Activated T-helper 1 cell treated with anti-CD3 and anti-CD28 coated beads, Interleukin-12 subunit alpha, Interleukin-12 subunit beta, Interleukin-2, Interleukin-4 antibody, amounts not matched to agents 30 ng/mL and 10 ng/mL and 1 ng/mL, durations not matched to agents 14 hours and 24 hours and 36 hours (primary cell): Measurements from ENCODE around the gene SLC26A4. TPM values are rescaled to one million over a fixed set of nuclear protein-coding genes. Genes with fewer than 3 reads are reported as not detected.

Experiments used
- DNase-seq: peaks from one replicate; pipeline ENCODE4 v3.0.0; 2021; ENCODE audit warnings: low spot score
- H3K27ac Mint-ChIP-seq: one replicate; pipeline ENCODE4 v1.8.0; 2021; ENCODE audit warnings: mild to moderate bottlenecking, mixed read lengths
- H3K27me3 Mint-ChIP-seq: one replicate; pipeline ENCODE4 v1.8.0; 2022; ENCODE audit warnings: mild to moderate bottlenecking, moderate library complexity, mixed read lengths; ENCODE audit not compliant: insufficient read depth
- H3K36me3 Mint-ChIP-seq: one replicate; pipeline ENCODE4 v1.8.0; 2021; ENCODE audit warnings: low read depth, mixed read lengths
- H3K4me1 Mint-ChIP-seq: one replicate; pipeline ENCODE4 v1.8.0; 2021; ENCODE audit warnings: low read depth, mixed read lengths
- H3K4me3 Mint-ChIP-seq: one replicate; pipeline ENCODE4 v1.8.0; 2021; ENCODE audit warnings: mild to moderate bottlenecking, moderate library complexity, mixed read lengths
- H3K9me3 Mint-ChIP-seq: one replicate; pipeline ENCODE4 v1.8.0; 2021; ENCODE audit warnings: mixed read lengths
- intact Hi-C: fragments of 100-400 bp; cut with micrococcal nuclease; formaldehyde crosslinking; loops from one replicate; pipeline ENCODE4 v1.15.1; 2024
- total RNA-seq: library from RNA; stranded (reverse); gene quantifications from 2 replicates; pipeline ENCODE4 v1.2.3, GENCODE V29; 2022

The SLC26A4 gene
- total RNA-seq, 1 donor from 2014 or later = 7.9 TPM

- no peak for DNase-seq
- peaks cover 18% of the 10 kb centered on the region for H3K36me3 Mint-ChIP-seq
- peaks cover 19% of the 10 kb centered on the region for H3K4me1 Mint-ChIP-seq
- no peaks in the 10 kb centered on the region for H3K27me3 Mint-ChIP-seq
- no peak overlapping the region for H3K4me3 Mint-ChIP-seq
- no peak overlapping the region for H3K27ac Mint-ChIP-seq
- H3K9me3 Mint-ChIP-seq = no peaks in the 10 kb centered on the region
- intact Hi-C loops = no loop called here
Observed at GRCh38 chr7:107690084-107690483, 29.5 kb downstream of the SLC26A4 start.

DNA sequence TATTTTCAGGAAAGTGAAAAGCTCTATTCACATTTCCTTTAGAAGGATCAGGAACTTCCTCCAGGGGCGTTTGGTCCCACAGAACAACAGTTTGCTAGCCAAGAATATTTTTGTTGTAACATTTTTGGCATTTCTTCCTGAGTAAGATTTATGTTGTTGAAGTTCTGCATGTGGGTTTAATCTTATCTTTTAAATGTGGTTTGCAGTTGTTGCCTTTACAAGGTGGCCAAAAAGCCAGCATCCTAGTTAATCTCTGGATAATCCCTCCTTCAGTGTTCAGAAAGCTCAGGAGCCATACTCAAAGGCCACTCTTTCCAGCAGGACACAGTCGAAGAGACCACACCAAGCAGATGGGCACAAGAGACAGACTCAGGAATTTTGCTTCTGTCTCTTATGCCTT lies 30.0 kb downstream of the SLC26A4 start:
- H3K9me3 Mint-ChIP-seq = no peaks in the 10 kb centered on the region
- H3K4me1 Mint-ChIP-seq = peaks cover 14% of the 10 kb centered on the region
- no peak overlapping the region for H3K27ac Mint-ChIP-seq
- no peak for DNase-seq
- no peaks in the 10 kb centered on the region for H3K27me3 Mint-ChIP-seq
- H3K4me3 Mint-ChIP-seq = no peak overlapping the region
- H3K36me3 Mint-ChIP-seq = peaks cover 17% of the 10 kb centered on the region
- intact Hi-C loops = no loop called here

DNA sequence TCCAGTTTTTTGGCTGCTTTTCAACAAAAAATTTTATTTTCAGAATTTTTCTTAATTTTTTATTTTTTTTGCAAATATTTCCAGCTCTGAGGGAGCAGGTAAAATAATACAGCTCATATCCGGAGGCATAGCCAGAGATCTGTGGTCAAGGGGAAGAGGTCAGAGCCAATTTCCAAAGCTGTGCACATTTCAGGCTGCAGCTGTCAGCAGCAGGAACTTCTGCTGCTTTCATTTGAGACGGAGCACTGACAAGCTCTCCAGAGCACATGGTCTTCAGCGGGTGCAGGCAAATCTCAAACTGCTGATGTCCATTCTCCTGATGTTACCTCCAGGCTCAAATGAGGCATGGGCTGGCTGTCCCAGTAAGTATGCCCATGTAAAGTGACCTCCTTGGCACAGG lies 31.1 kb downstream of the SLC26A4 start:
- Mint-ChIP-seq H3K9me3 (no peaks in the 10 kb centered on the region), H3K4me3 (no peak overlapping the region), H3K27ac (no peak overlapping the region), H3K4me1 (peaks cover 9% of the 10 kb centered on the region), H3K36me3 (peaks cover 18% of the 10 kb centered on the region), H3K27me3 (no peaks in the 10 kb centered on the region)
- intact Hi-C loops = no loop called here
- DNase-seq = no peak

DNA sequence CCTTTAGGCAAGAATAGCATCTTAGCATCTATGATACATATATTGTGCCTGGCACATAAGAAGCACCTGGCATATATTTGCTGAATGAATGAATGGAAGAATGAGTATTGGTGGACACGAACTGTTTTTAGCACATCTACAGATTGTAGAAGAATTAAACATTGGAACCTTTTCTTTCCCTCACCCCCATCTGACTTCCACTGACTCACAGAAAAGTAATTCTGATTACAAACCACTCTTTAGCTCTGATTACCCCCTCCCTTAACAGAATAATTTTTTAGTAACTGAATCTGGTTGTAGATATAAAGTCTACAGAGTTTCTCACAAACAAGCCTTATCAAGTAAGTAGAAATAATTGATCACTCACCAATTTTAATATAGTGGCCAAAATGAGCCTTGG lies 31.9 kb downstream of the SLC26A4 start:
- Mint-ChIP-seq H3K4me3 (no peak overlapping the region), H3K27ac (no peak overlapping the region), H3K9me3 (no peaks in the 10 kb centered on the region), H3K4me1 (peaks cover 2% of the 10 kb centered on the region), H3K27me3 (no peaks in the 10 kb centered on the region), H3K36me3 (peaks cover 17% of the 10 kb centered on the region)
- DNase-seq = no peak
- intact Hi-C loops = no loop called here

GRCh38 chr7:107693396-107693795 lies 32.8 kb downstream of the SLC26A4 start:
- Mint-ChIP-seq H3K4me1 (no peaks in the 10 kb centered on the region), H3K27ac (no peak overlapping the region), H3K36me3 (peaks cover 22% of the 10 kb centered on the region), H3K9me3 (no peaks in the 10 kb centered on the region), H3K4me3 (no peak overlapping the region), H3K27me3 (no peaks in the 10 kb centered on the region)
- intact Hi-C loops = no loop called here
- DNase-seq = no peak

DNA sequence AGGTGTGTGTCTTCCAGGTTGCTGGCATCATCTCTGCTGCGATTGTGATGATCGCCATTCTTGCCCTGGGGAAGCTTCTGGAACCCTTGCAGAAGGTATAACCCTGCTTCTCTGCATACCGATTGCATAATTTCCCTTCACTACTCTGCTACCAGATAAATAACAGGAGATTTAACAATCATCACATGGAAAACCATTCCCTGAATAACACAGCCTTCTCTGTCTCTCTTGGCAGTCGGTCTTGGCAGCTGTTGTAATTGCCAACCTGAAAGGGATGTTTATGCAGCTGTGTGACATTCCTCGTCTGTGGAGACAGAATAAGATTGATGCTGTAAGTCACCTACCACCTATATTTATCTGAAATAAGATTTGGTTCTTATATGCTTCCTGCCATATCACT lies 33.8 kb downstream of the SLC26A4 start:
- no peak overlapping the region for H3K27ac Mint-ChIP-seq
- intact Hi-C loops = no loop called here

DNA sequence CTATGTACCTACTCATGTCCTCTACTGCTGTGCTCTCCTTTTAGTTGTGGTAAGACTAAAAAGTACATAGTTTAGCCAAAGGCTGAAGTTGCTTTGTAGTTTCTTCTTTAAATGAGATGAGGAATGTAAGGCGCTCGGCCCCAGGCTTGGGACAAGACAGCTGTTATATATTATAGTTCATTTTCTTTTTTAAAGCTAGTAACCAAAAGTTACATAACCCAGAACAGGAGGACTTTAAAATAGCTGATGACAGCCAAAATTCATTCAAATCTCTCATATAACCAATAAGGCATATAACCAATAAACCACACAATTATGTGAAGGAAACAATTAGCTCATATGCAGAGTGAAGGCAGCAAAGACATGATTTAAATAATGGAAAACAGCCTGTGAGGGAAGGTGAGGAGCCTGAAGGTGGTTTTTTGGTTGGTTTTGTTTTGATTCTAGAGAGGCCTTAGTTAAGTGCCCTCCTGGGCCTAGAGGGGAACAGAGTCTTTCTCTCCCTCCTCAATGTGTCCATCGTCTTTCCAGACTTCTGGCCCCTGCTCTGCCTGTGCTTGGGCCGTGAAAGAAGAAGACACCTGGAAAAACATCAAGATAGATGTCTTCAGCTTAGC lies 35.8 kb downstream of the SLC26A4 start:
- Mint-ChIP-seq H3K27me3 (no peaks in the 10 kb centered on the region), H3K9me3 (no peaks in the 10 kb centered on the region), H3K36me3 (peaks cover 23% of the 10 kb centered on the region), H3K4me1 (no peaks in the 10 kb centered on the region), H3K4me3 (no peak overlapping the region), H3K27ac (no peak overlapping the region)
- intact Hi-C loops = no loop called here
- DNase-seq = no peak

More for the DNA sequence above, 33.8 kb downstream of the SLC26A4 start:
- H3K4me3 Mint-ChIP-seq = no peak overlapping the region
- peaks cover 23% of the 10 kb centered on the region for H3K36me3 Mint-ChIP-seq
- no peaks in the 10 kb centered on the region for H3K9me3 Mint-ChIP-seq
- no peaks in the 10 kb centered on the region for H3K4me1 Mint-ChIP-seq
- H3K27me3 Mint-ChIP-seq = no peaks in the 10 kb centered on the region
- no peak for DNase-seq

DNA sequence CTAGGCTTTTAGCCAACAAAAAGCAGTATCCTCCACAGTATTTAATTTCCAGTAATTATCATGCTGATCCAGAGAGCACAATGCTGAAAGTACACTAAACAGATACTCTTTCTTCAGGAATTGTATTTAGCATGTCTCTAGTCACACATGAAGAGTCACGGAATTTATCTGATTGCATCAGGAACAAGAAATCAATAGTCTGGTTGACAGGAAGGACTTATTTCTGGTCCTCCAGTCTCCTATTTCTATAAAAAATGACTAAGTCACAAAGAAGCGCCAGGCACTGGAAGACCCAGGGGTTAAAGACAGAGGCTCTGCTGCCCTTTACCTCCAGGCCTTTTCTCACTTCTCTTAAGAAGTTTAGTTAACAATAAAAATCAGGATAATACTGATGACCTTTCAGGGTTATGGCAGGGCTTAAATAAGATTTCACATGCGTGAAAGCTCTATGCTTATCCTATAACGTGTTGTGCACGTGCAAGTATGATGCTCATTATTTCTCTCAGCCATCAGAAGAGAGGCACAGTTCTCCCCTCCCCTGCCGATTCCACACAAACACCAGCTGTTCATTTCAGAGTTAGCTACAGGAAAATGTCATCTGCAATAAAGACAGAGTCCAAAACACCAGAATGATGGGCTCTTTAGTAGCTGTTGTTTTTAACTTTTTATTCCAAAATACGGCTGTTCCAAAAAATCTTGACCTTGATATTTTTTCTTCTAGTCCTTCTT lies 36.9 kb downstream of the SLC26A4 start:
- Mint-ChIP-seq H3K27me3 (no peaks in the 10 kb centered on the region), H3K4me3 (no peak overlapping the region), H3K4me1 (no peaks in the 10 kb centered on the region), H3K9me3 (no peaks in the 10 kb centered on the region), H3K36me3 (peaks cover 27% of the 10 kb centered on the region), H3K27ac (no peak overlapping the region)
- intact Hi-C loops = no loop called here
- DNase-seq = no peak

DNA sequence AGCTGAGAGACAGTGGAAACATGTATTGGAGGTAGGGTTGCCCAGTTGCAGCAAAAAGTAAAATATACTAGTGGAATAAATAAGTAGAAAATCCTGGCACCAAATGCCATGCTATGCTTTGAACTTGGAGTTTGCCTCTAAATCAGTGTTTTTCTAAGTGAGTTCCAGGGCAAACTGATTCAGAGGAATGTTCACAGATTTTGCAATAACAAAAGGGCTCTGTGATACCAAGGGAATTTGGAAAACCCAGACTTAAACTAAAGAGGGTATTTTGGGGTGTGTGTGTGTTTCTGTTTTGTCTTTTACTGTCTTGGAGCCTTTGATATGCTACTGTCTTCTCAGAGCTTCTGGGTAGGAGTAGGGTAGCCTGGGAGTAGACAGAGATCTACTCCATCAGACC lies 39.9 kb downstream of the SLC26A4 start:
- no peak overlapping the region for H3K4me3 Mint-ChIP-seq
- intact Hi-C loops = no loop called here
- no peaks in the 10 kb centered on the region for H3K9me3 Mint-ChIP-seq
- H3K4me1 Mint-ChIP-seq = no peaks in the 10 kb centered on the region
- H3K27me3 Mint-ChIP-seq = no peaks in the 10 kb centered on the region
- DNase-seq = no peak
- peaks cover 27% of the 10 kb centered on the region for H3K36me3 Mint-ChIP-seq
- no peak overlapping the region for H3K27ac Mint-ChIP-seq

- no peaks in the 10 kb centered on the region for H3K27me3 Mint-ChIP-seq
- intact Hi-C loops = no loop called here
- DNase-seq = no peak
- no peak overlapping the region for H3K4me3 Mint-ChIP-seq
- H3K4me1 Mint-ChIP-seq = no peaks in the 10 kb centered on the region
- H3K27ac Mint-ChIP-seq = no peak overlapping the region
- H3K36me3 Mint-ChIP-seq = peaks cover 27% of the 10 kb centered on the region
- H3K9me3 Mint-ChIP-seq = no peaks in the 10 kb centered on the region
Observed at GRCh38 chr7:107701191-107701590, 40.6 kb downstream of the SLC26A4 start.

GRCh38 chr7:107703219-107703618 lies 42.6 kb downstream of the SLC26A4 start:
- no peak for DNase-seq
- Mint-ChIP-seq H3K36me3 (peaks cover 28% of the 10 kb centered on the region), H3K4me1 (no peaks in the 10 kb centered on the region), H3K9me3 (no peaks in the 10 kb centered on the region), H3K27me3 (no peaks in the 10 kb centered on the region), H3K4me3 (no peak overlapping the region), H3K27ac (no peak overlapping the region)
- intact Hi-C loops = no loop called here

DNA sequence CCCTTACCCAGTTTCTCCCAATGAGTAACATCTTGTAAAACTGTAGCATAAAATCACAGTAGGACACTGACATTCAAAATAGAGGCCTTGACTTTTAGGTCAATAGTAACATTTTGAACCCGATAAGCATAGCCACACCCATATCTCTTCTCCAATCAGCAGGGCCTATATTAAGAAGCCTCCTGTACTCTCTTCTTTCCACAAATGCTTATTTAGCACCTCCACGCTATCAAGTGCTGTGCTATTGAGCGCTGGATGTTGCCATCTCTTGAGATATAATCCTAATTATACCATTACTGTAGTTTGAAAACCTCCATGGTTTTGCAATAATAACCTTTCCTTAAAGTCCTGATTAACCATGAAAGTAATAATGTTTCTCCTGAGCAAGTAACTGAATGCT lies 43.2 kb downstream of the SLC26A4 start:
- DNase-seq = no peak
- Mint-ChIP-seq H3K36me3 (peaks cover 31% of the 10 kb centered on the region), H3K27me3 (no peaks in the 10 kb centered on the region), H3K9me3 (no peaks in the 10 kb centered on the region), H3K27ac (no peak overlapping the region), H3K4me3 (no peak overlapping the region), H3K4me1 (no peaks in the 10 kb centered on the region)
- intact Hi-C loops = no loop called here

GRCh38 chr7:107708956-107709355 lies 48.3 kb downstream of the SLC26A4 start:
- Mint-ChIP-seq H3K27ac (no peak overlapping the region), H3K9me3 (no peaks in the 10 kb centered on the region), H3K4me1 (no peaks in the 10 kb centered on the region), H3K27me3 (no peaks in the 10 kb centered on the region), H3K4me3 (no peak overlapping the region), H3K36me3 (peaks cover 27% of the 10 kb centered on the region)
- no peak for DNase-seq
- intact Hi-C loops = no loop called here
